ENCODE data around the gene PEDS1. TPM values are rescaled to one million over a fixed set of nuclear protein-coding genes. Genes with fewer than 3 reads are reported as not detected.

PEDS1 gene
- total RNA-seq, 1 experiment from 2014 or later: 29.7 TPM

DNA sequence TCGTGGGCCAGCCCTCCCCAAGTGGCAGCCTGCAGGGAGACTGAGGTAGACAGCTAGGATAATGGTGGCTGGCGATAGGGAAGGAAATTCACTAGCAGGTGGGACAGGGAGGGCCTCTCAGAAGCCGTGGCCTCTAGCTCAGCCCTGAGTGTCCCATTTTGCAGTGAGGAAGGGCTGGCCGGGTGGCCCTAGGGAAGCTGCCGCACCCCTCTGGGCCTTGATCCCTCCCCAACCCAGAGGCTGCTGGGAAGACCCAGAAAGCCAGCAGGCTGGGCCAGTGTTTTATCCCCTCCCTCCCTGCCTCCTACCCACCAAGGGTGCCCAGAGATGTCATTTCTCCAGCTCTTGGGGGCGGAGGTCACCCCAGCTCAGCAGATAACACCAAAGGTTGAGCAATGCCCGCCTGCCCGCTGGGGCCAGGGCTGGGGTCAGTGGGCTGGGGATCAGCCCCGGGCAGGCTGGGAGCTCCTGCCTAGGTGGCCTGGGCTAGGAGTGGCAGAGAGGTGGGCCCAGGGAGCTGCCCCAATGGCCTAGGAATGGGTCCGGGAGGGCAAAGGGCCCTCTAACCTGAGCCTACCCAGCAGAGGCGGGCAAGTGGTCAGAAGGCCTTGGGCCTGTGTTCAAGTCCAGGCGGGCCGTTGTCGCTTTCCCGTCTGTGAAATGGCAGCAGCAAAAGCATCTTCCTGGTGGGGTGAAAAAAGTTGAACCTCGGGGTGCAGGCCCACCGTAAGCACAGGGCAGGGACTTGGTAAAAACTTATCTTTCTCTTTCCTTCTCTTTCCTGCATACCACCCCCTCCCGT, 35.6 kb upstream of the PEDS1 start:
- Histone ChIP-seq H3K9ac (ENCODE audit: low read length) (no peak overlapping the region), H3K4me2 (ENCODE audit: low read depth, low read length, poor library complexity, severe bottlenecking) (no peak overlapping the region), H2AFZ (ENCODE audit: low read length) (no peak overlapping the region)

DNA sequence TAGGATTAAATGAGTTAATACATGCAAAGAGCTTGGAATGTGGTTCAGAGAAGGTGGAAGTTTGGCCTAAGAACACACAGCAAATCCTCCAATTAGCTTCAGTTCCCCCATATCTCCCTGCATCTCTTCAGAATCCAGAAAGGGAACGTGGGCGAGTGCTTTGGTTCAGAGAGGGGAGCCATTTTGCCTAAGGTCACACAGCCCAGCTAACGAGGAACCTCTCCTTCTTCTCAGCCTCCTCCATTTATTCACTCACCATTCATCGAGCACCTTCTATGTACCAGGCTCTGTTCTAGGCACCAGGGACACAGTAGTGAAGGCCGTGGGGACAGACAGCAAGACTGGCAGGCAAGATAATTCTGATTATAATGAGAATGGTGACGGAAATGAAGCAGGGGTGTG, 34.8 kb upstream of the PEDS1 start:
- H3K27ac ChIP-seq (ENCODE audit: low read length): no peak overlapping the region
- no peaks in the 10 kb centered on the region for H3K9me2 ChIP-seq (replicated peaks; ENCODE audit: insufficient read depth, low read length)
- H3K4me2 ChIP-seq (ENCODE audit: low read depth, low read length, poor library complexity, severe bottlenecking): no peak overlapping the region
- H2AFZ ChIP-seq (ENCODE audit: low read length): no peak overlapping the region
- peaks cover 8% of the 10 kb centered on the region for H3K79me2 ChIP-seq (ENCODE audit: low read length)
- peaks cover 14% of the 10 kb centered on the region for H3K4me1 ChIP-seq (ENCODE audit: low read length)
- DNase-seq: no peak
- peaks cover 8% of the 10 kb centered on the region for H4K20me1 ChIP-seq (ENCODE audit: insufficient read depth, low read depth, low read length)
- H3K9ac ChIP-seq (ENCODE audit: low read length): no peak overlapping the region
- H3K9me3 ChIP-seq (ENCODE audit: low read length): no peaks in the 10 kb centered on the region
- H3K4me3 ChIP-seq (ENCODE audit: low read length): no peak overlapping the region
- H3K27me3 ChIP-seq (ENCODE audit: low read length): no peaks in the 10 kb centered on the region
- peaks cover 3% of the 10 kb centered on the region; the same call in 1 of the 2 replicates for H3K36me3 ChIP-seq (ENCODE audit: insufficient read depth, low read length)

More for the DNA sequence above, 35.6 kb upstream of the PEDS1 start:
- Histone ChIP-seq H4K20me1 (ENCODE audit: insufficient read depth, low read depth, low read length) (peaks cover 16% of the 10 kb centered on the region), H3K27me3 (ENCODE audit: low read length) (no peaks in the 10 kb centered on the region), H3K79me2 (ENCODE audit: low read length) (peaks cover 8% of the 10 kb centered on the region), H3K27ac (ENCODE audit: low read length) (no peak overlapping the region), H3K4me1 (ENCODE audit: low read length) (peaks cover 14% of the 10 kb centered on the region), H3K9me2 (replicated peaks; ENCODE audit: insufficient read depth, low read length) (no peaks in the 10 kb centered on the region), H3K4me3 (ENCODE audit: low read length) (no peak overlapping the region), H3K36me3 (ENCODE audit: insufficient read depth, low read length) (peaks cover 3% of the 10 kb centered on the region; the same call in 1 of the 2 replicates), H3K9me3 (ENCODE audit: low read length) (no peaks in the 10 kb centered on the region)
- no peak for DNase-seq

DNA sequence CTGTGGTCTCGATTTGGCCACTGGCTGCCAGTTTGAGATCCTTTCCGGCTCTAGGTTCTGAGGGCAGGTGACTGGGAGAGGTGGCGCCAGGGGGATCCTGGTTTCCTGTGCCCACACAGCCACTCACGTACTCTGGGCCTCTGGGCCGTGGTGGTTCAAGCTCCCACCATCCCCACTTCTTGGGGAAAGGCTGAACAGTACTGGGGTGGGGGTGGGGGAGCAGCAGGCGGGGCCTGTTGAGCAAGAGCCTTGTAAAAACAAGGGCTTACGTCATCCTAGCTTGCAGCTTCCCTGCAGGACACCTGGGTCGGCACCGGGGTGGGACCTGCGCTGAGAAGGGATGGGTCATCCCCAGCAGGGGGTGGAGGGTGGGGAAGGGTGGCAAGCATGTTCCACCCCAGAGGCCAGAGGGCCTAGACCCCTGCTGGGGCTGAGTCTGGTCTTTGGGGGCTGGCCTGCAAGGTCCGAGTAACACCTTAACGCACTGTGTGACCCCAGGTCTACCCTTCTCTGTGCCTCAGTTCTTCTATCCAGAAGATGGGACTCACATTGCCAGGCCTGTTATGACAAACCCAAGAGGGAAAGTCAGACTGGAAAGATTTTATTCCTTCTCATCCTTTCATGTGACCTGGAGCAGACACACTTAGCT, 34.0 kb upstream of the PEDS1 start:
- H3K27ac ChIP-seq (ENCODE audit: low read length): no peak overlapping the region
- peaks cover under 1% of the 10 kb centered on the region; the same call in 1 of the 2 replicates for H3K79me2 ChIP-seq (ENCODE audit: low read length)
- H3K4me2 ChIP-seq (ENCODE audit: low read depth, low read length, poor library complexity, severe bottlenecking): no peak overlapping the region
- no peaks in the 10 kb centered on the region for H3K36me3 ChIP-seq (ENCODE audit: insufficient read depth, low read length)
- no peaks in the 10 kb centered on the region for H3K9me3 ChIP-seq (ENCODE audit: low read length)
- H4K20me1 ChIP-seq (ENCODE audit: insufficient read depth, low read depth, low read length): peaks cover under 1% of the 10 kb centered on the region; the same call in 1 of the 2 replicates
- H3K9ac ChIP-seq (ENCODE audit: low read length): no peak overlapping the region
- DNase-seq: no peak
- peaks cover 6% of the 10 kb centered on the region for H3K4me1 ChIP-seq (ENCODE audit: low read length)
- H3K4me3 ChIP-seq (ENCODE audit: low read length): no peak overlapping the region
- H3K9me2 ChIP-seq (replicated peaks; ENCODE audit: insufficient read depth, low read length): no peaks in the 10 kb centered on the region
- H3K27me3 ChIP-seq (ENCODE audit: low read length): no peaks in the 10 kb centered on the region
- no peak overlapping the region for H2AFZ ChIP-seq (ENCODE audit: low read length)

DNA sequence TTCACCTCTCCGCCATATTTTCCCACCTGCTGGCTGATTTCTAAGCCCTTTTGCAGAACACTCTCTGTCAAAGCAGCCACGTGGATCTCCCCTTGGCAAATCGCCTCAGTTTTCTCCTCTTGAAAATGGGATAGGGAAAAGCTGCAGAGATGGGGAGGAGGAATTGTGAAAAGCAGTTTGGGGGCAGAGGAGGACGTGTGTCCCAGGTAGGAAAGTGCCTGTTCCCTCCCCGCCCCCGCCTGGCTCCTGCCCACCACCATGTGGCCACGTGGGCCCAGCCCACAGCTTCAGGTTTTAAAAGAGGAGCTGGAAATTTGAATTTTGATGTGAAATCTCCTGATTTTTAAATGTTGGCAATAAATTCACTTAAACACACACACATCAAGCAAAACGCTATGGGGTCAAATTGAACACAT, 33.5 kb upstream of the PEDS1 start:
- no peaks in the 10 kb centered on the region for H3K27me3 ChIP-seq (ENCODE audit: low read length)
- H3K9ac ChIP-seq (ENCODE audit: low read length): no peak overlapping the region
- no peak overlapping the region for H3K27ac ChIP-seq (ENCODE audit: low read length)
- H3K79me2 ChIP-seq (ENCODE audit: low read length): no peaks in the 10 kb centered on the region
- no peaks in the 10 kb centered on the region for H3K36me3 ChIP-seq (ENCODE audit: insufficient read depth, low read length)
- 0 out of 2 replicates have a peak, but pooled peaks cover 3% of the 10 kb centered on the region for H3K4me1 ChIP-seq (ENCODE audit: low read length)
- no peaks in the 10 kb centered on the region for H4K20me1 ChIP-seq (ENCODE audit: insufficient read depth, low read depth, low read length)
- H3K9me3 ChIP-seq (ENCODE audit: low read length): no peaks in the 10 kb centered on the region
- no peak overlapping the region for H2AFZ ChIP-seq (ENCODE audit: low read length)
- no peaks in the 10 kb centered on the region for H3K9me2 ChIP-seq (replicated peaks; ENCODE audit: insufficient read depth, low read length)
- no peak overlapping the region for H3K4me2 ChIP-seq (ENCODE audit: low read depth, low read length, poor library complexity, severe bottlenecking)
- DNase-seq: no peak
- no peak overlapping the region for H3K4me3 ChIP-seq (ENCODE audit: low read length)

DNA sequence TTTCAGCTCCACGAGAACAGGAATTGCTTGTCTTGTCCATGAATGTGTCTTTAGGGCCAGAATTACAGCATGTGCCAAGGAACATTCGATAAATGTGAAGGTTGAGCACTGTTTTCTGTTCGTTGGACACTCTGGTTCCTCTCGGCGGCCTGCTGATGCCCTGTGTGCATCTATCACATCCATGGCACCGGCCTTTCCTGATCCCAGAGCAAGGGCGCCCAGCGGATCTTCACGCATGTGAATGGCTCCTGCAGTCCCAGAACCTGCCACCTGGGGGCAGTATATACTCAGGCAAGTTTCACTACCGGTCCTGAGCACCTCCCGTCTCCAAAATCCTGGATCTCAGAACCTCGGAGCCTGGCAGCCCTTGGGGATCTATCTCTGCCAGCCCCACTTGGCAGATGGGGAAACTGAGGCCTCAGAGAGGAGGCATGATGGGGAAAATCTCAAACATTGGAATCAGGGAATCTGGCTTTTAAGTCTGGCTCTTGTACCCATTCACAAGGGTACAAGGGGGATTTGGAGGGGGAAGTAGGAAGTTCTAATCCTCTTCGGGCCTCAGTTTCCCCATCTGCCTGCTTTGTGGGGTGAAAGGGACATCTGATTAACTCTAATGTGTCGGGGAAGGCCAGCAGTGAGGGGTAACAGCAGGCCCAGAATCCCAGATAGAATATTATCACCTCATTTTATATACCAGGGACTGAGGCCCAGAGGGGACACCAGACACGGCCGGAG, 32.8 kb upstream of the PEDS1 start:
- Histone ChIP-seq H4K20me1 (ENCODE audit: insufficient read depth, low read depth, low read length) (no peaks in the 10 kb centered on the region), H2AFZ (ENCODE audit: low read length) (no peak overlapping the region), H3K9ac (ENCODE audit: low read length) (no peak overlapping the region), H3K9me2 (replicated peaks; ENCODE audit: insufficient read depth, low read length) (no peaks in the 10 kb centered on the region), H3K4me2 (ENCODE audit: low read depth, low read length, poor library complexity, severe bottlenecking) (no peak overlapping the region), H3K27ac (ENCODE audit: low read length) (no peak overlapping the region), H3K27me3 (ENCODE audit: low read length) (no peaks in the 10 kb centered on the region), H3K9me3 (ENCODE audit: low read length) (no peaks in the 10 kb centered on the region), H3K4me1 (ENCODE audit: low read length) (0 out of 2 replicates have a peak, but pooled peaks cover 3% of the 10 kb centered on the region), H3K79me2 (ENCODE audit: low read length) (no peaks in the 10 kb centered on the region), H3K36me3 (ENCODE audit: insufficient read depth, low read length) (no peaks in the 10 kb centered on the region), H3K4me3 (ENCODE audit: low read length) (no peak overlapping the region)
- DNase-seq: peak; percentile 93

DNA sequence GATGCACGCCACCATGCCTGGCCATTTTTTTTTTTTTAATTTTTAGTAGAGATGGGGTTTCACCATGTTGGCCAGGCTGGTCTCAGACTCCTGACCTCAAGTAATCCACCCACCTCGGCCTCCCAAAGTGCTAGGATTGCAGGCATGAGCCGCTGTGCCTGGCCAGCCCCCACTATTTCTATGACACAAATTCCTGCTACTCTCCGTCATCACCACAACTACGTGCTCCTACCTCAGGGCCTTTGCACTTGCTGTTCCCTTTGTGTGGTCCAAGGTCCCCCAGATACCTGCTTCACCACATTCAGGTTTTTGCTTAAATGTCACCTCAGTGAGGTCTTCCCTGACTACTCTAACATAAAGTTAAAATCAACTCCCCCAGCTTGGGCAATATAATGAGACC, 31.9 kb upstream of the PEDS1 start:
- H3K9me3 ChIP-seq (ENCODE audit: low read length): no peaks in the 10 kb centered on the region
- 0 out of 2 replicates have a peak, but pooled peaks cover 3% of the 10 kb centered on the region for H3K4me1 ChIP-seq (ENCODE audit: low read length)
- no peak overlapping the region for H2AFZ ChIP-seq (ENCODE audit: low read length)
- no peaks in the 10 kb centered on the region for H3K9me2 ChIP-seq (replicated peaks; ENCODE audit: insufficient read depth, low read length)
- no peak overlapping the region for H3K4me2 ChIP-seq (ENCODE audit: low read depth, low read length, poor library complexity, severe bottlenecking)
- no peak overlapping the region for H3K27ac ChIP-seq (ENCODE audit: low read length)
- no peaks in the 10 kb centered on the region for H3K27me3 ChIP-seq (ENCODE audit: low read length)
- DNase-seq: no peak
- H3K4me3 ChIP-seq (ENCODE audit: low read length): no peak overlapping the region
- no peaks in the 10 kb centered on the region for H4K20me1 ChIP-seq (ENCODE audit: insufficient read depth, low read depth, low read length)
- no peaks in the 10 kb centered on the region for H3K36me3 ChIP-seq (ENCODE audit: insufficient read depth, low read length)
- no peaks in the 10 kb centered on the region for H3K79me2 ChIP-seq (ENCODE audit: low read length)
- no peak overlapping the region for H3K9ac ChIP-seq (ENCODE audit: low read length)

DNA sequence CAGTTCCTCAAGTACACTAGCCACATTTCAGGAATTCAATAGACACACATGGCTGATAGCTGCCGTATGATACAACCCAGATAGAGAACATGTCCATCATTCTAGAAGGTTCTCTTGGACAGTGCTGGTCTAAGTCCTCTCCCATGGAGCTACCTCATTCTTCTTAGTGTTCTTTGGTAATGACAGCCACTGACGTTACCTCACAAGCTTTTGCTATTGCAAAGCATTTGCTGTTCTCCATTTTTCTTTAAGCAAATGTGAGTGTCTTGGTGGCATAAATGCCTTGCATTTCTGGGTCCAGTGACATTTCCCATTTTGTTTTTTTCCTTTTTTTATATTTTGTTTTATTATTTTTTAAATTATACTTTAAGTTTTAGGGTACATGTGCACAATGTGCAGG, 28.8 kb upstream of the PEDS1 start:
- H3K27me3 ChIP-seq (ENCODE audit: low read length): no peaks in the 10 kb centered on the region
- H3K27ac ChIP-seq (ENCODE audit: low read length): no peak overlapping the region
- H3K36me3 ChIP-seq (ENCODE audit: insufficient read depth, low read length): no peaks in the 10 kb centered on the region
- no peak overlapping the region for H2AFZ ChIP-seq (ENCODE audit: low read length)
- H3K4me2 ChIP-seq (ENCODE audit: low read depth, low read length, poor library complexity, severe bottlenecking): no peak overlapping the region
- no peaks in the 10 kb centered on the region for H4K20me1 ChIP-seq (ENCODE audit: insufficient read depth, low read depth, low read length)
- no peaks in the 10 kb centered on the region for H3K9me3 ChIP-seq (ENCODE audit: low read length)
- no peak overlapping the region for H3K4me3 ChIP-seq (ENCODE audit: low read length)
- no peaks in the 10 kb centered on the region for H3K79me2 ChIP-seq (ENCODE audit: low read length)
- no peaks in the 10 kb centered on the region for H3K4me1 ChIP-seq (ENCODE audit: low read length)
- DNase-seq: no peak
- H3K9me2 ChIP-seq (replicated peaks; ENCODE audit: insufficient read depth, low read length): no peaks in the 10 kb centered on the region
- H3K9ac ChIP-seq (ENCODE audit: low read length): no peak overlapping the region

DNA sequence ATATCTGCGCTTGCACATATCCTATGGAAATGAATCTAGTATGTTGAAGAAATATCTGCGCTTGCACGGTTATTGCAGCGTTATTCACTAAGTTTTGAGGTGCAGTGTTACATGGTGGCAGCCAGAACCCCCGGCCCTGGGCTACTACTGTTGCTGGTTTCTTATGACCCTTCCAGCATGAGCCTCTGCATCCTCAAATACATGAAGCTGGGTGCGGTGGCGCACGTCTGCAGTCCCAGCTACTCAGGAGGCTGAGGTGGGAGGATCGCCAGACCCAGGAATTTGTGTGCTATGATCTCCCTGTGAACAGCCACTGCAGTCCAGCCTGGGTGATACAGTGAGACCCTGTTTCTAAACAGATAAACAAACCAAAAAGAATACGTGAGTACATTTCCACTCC, 27.8 kb upstream of the PEDS1 start:
- Histone ChIP-seq H3K79me2 (ENCODE audit: low read length) (no peaks in the 10 kb centered on the region), H4K20me1 (ENCODE audit: insufficient read depth, low read depth, low read length) (no peaks in the 10 kb centered on the region), H3K36me3 (ENCODE audit: insufficient read depth, low read length) (no peaks in the 10 kb centered on the region), H3K9me2 (replicated peaks; ENCODE audit: insufficient read depth, low read length) (no peaks in the 10 kb centered on the region), H2AFZ (ENCODE audit: low read length) (no peak overlapping the region), H3K4me3 (ENCODE audit: low read length) (no peak overlapping the region), H3K27ac (ENCODE audit: low read length) (no peak overlapping the region), H3K27me3 (ENCODE audit: low read length) (no peaks in the 10 kb centered on the region), H3K9me3 (ENCODE audit: low read length) (no peaks in the 10 kb centered on the region), H3K9ac (ENCODE audit: low read length) (no peak overlapping the region), H3K4me1 (ENCODE audit: low read length) (no peaks in the 10 kb centered on the region), H3K4me2 (ENCODE audit: low read depth, low read length, poor library complexity, severe bottlenecking) (no peak overlapping the region)
- DNase-seq: no peak
